ENCODE results near the gene MEGF9.

Gene MEGF9

DNA sequence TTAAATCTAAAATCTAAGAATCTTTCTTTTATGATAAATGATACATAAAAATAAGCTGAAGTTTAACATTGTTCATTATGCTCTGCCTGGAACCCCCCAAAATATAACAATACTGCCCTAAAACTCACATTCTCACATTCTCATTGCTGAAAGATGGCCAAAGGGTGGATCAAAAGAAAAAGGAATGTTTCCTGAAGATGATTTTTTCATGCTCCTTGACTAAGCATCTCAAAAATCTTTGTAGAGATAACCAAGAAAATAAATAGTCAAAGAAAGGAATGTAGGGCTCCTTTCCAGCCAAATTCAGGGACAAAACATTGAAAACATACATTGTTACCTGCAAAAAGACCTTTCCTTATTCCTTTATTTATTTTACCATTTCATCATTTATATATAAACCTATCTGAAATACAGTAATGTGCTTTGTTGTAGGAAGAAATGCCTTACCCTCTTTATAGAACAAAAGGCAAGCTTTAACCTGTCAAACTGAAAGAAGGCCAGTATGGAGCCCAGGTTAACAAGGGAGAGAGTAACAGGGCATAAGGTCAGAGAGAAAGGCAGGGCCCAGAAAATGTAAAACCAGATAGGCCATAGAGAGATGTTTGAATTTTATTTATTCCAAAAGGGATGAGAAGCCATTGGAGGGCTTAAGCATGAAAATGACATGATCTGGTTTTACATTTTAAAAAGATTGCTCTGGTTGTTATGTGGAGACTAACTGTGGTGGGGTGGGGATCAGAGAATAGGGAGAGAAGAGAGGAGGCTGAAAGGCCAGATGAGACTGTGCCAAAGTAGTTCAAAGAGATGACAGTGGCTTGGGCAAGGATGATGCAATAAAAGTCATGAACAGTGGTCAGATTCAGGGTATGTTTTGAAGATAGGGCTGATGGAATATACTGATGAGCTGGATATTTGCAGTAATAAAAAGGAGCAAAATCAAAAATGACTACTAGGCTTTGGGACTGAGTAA lies 97.0 kb downstream of the MEGF9 start:
- no peak for DNase-seq

DNA sequence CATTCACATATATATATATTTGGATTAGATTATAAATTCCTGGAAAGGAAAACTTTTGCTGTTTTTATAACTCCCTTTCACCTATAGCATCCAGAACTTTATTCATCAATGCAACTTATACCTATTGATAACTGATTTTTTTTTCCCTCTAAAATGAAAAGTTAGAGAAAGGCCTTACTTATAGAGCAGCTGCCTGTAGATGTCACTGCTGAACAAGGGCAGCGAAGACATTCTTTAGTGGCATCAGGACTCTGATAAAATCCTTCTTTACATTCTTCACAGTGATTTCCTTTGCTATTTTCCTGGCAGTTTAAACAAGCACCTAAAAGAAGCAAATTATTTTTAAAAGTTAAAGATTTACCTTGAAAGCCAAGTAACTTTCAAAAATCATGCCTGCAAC lies 102.1 kb downstream of the MEGF9 start:
- DNase-seq, result no peak

DNA sequence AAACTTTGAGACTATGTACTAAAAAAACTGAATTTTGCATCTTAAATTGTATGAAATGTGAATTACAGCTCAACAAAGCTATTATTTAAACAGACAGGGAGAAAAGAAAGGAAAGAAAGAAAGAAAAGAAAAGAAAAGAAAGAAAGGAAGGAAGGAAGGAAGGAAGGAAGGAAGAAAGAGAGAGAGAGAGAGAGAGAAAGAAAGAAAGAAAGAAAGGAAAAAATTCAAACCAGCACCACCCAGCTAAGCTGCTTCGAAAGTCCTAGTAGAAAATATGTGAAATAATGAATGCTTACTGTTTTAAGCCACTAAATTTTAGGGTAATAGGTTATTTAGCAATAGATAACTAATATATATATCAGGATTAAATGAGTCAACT lies 102.6 kb downstream of the MEGF9 start:
- DNase-seq, result no peak

DNA sequence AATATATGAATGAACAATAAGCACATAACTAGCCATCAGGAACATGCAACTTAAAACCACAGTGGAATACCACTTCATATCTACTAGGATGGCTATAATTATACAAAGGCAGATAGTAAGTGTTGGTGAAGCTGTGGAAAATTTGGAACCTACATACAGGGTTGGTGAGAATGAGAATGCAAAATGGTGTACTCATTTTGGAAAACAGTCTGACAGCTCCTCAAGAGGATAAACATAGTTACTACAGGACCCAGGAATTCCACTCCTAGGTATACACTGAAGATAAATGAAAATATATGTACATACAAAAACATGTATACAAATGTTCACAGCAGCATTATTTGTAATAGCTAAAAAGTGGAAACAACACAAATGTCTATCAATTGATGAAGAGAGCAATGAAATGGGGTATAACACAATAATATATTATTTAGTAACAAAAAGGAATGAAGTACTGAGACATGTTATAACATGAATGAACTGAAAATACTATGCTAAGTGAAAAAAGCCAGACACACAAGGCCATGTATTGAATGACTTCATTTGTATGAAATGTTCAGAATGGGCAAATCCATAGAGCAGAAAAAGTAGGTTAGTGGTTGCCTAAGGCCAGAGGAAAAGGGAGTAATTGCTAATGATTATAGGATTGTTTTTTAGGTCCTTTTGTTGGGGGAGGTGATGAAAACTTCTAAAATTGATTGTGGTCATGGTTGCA lies 103.1 kb downstream of the MEGF9 start:
- no peak for DNase-seq

DNA sequence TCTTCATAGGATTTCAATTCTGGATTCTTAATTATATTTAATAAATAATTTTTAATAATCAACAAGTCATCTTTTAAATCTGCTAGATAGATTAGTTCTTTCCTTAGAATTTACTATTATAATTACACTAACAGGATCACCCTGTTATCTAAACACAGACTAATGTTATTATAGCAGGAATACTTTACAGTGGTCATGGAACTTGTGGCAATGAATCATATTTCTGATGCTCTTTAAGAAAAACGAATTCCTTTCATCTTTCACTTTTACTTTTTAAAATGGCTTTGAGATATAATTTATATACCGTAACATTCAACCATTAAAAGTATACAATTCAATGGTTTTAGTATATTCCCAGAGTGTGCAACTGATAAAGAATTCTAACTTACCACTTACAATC lies 104.6 kb downstream of the MEGF9 start:
- DNase-seq, result no peak

DNA sequence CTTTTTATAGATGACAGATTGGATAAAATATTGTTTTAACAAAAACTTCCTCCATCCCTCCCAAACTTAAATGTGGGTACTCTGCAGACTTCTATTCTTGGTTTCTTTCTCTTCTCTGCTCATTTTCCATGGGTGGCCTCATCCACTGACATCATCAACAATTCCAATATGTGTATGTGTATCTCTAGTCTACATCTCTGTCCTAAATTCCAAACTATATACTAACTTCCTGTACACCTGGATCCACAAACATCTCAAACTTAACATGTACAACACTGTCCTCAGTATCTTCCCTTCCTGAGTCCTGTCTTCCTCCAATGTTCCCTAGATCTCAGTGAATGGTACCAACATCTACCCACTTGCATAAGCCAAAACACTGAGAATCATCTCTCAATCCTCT lies 105.8 kb downstream of the MEGF9 start:
- no peak for DNase-seq

DNA sequence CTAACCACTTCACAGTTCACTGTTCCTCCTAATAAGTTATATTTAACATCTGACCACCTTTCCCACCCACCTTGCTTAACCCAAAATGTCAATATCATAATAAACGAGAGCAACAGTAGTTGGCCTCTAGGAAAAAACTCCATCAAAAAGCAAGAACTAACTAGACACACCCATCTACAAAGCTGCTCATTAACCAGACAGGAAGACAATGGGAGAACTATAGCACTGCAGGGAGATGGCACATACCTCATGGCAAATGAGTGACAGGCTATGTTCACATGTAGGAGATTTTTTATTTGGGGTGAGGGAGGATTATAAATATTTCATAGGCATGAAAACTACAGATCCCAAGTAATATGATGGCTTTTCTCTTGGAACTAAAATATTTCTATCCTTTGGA lies 110.7 kb downstream of the MEGF9 start:
- no peak for DNase-seq

DNA sequence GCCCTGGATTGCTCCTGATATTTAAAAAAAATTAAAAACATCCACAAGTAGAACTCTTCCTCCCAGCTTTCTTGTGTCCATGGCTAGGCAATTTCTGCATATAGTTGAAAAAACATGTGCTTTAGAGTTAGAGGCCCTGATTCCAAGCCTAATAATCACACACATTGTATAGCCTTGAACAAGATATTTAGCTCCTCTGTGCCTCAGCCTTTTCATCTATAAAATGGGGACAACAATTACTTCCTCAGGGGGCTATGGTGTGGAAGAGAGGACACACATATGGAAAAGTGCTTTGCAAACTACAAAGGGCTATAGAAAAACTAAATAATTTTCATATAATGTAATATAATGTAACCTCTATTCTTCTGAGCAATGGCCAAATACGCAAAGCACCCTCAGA lies 111.3 kb downstream of the MEGF9 start:
- no peak for DNase-seq

DNA sequence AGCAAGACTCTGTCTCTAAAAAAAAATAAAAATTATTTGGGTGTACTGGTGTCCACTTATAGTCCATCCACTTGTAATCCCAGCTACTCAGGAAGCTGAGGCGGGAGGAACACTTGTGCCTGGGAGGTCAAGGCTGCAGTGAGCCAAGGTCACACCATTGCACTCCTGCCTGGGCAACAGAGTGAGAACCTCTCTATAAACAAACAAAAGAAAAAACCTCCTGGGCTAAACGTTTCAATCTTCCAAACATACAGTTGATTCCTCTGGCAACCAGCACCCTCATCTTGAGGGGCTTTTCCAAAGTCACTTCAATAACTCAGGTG lies 120.4 kb downstream of the MEGF9 start:
- DNase-seq, result no peak

DNA sequence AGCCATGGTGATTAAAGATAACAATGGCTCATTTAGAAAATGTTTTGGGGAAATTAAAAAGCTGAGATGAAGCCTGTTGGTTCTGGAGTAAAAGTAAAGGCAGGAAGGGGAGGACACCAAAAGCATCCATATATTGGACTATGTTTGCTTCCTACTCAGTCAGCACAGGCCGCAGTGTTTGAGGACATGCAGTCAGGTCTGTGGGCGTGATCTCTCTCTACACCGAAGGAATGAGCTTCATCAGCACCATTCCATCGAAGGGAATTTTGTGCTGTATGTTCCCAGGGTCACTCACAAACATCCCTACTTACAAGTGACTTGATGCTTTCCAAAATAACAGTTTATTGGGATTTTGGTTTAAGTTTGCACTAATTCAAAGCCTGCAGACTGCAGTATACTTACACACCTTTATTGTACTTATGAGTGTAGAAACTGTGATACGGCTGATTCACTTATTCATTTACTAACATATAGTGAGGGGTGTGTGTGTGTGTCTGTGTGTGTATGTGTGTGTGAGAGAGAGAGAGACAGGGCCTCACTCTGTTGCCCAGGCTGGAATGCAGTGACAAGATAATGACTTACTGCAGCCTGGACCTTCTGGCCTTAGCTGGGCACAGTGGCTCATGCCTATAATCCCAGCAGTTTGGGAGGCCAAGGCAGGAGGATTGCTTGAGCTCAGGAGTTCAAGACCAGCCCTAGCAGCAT lies 120.9 kb downstream of the MEGF9 start:
- DNase-seq, result no peak

DNA sequence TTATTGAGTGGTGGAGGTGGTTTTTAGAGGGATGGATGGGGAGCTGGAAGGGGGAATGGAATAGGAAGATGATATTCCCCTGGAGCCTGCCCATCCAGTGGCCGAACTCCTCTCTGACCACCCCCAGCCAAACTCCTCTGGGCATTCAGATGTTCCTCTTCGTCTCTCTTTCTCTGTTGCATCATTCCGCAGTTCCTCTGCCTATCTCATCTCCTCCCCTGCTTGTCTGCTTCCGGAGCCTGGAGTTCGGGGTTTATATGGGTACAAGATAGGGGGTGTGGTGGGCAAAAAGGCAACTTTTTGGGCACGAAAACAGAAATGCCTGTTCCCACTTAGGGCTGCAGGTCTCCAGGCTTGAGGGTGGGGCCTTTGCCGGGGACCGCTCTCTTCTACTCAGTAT lies 122.1 kb downstream of the MEGF9 start:
- DNase-seq, result no peak

DNA sequence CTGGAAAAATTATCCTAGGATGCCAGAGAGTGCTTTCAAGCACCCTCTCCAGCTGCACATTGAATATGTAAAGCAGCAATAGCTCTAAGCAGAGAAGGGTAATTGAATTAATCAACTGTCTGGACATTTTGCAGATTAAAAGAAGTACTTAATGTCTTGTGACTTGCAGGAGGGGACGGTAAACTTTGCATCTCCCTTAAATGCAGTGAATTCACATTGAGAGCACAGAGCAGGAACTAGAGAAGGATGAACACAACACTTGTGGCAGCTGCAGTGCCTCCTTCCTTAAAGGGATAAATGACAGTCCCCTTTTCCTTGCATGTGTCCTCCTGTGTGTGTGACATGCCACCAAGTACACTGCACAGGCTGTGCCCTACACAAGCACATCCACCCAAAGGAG lies 126.9 kb downstream of the MEGF9 start:
- DNase-seq, result no peak

DNA sequence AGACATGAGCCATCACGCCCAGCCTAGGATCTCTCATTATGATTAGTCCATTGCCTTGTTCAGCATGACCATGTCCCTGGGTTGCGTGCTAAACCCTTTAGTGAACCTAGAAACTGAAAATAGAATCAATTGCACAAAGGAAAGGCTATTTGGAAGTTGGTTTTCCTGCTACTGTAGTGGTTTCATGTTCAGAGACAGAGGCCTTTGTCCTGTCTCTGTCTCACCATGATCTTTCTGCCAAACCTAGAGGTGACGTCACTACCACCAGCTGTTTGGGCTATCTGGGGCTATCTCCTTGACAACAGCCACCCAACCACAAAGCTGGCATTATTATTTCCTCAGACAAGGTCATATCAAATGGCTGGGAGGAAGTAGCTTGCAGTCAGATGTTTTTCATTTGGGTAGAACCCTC lies 130.3 kb downstream of the MEGF9 start:
- no peak for DNase-seq

DNA sequence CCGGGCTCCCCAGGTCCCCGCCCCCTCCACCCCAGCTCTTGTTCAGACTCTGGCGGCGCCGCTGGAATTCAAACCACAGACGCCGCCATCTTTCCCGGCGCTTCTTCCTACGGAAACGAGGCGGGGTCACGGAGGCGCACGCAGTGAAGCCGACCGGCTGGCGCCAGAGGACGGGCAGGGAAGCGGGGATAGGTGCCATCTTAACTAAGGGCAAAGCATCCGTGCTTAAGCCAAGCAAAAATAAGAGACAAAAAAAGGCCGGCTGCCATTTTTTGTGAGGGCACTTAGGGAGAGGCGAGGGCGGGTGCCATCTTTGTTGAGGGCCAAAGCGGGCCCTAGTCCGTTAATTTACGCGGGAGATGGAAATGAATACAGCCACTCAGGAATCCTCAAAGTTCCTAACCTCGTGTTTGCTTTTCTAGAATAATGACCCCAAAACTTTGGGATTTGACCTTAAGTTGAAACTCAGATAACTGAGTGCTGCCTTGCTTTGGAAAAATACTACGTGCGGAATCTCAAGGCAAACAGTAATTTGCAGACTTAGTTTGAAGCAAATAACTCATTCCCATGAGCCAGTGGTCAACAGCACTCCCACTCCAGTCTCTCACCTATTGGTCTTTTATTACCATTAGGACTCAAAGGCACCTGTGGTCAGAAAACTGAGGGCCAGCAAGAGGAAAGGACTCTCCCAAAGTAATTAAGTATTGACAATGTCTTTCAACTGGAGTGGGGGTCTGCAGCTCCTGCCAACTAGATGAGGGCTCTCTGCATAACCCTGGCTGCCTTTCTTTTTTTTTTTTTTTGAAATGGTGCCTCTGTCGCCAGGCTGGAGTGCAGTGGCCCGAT lies 134.0 kb downstream of the MEGF9 start, which contains the start of gene CDK5RAP2:
Gene CDK5RAP2 (minus strand): TSS at position 117 of the 846 bp plus-strand sequence. CDS start 189 bp downstream, outside the sequence.
- DNase-seq, result peak; percentile 87

DNA sequence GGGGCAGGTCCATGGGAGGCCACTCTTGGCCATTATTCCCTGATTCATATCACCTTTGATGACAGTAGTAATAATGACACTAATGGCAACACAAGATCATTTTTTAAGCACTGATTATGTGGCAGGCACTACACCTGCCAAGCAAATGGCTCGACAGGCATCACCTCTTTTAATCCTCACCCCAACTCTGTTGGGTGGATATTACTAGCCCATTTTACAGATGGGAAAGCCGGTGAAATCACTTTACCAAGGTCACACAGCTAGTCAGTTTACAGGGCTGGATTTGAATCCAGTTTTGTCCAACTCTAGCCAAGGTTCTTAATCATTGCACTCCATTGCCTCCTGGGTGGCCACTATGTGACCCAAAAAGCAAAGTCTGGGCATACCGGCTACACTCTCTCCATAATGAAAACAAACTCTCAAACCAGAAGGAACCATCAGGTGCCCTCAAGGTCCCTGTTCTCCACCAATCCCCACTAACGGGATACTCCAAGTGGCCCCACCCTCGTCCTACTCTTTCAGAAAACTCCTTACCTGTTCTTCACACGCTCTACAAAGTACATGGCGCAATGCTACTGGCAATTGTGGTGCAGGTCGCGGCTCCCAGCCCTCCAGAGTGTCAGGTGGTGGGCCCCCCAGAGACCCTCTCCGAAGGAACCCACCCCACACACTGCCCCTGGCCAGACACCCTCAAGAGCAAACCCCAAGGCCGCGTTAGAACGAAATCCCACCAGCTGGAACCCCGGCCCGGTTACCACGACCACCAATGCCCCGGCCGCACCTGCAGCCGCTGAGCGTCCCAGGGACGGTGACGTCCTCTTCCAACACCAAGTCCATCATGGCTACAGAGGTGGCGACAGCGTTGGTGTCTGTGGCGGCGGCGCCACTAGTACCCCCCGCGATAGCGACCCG lies 134.9 kb downstream of the MEGF9 start:
- no peak for DNase-seq

DNA sequence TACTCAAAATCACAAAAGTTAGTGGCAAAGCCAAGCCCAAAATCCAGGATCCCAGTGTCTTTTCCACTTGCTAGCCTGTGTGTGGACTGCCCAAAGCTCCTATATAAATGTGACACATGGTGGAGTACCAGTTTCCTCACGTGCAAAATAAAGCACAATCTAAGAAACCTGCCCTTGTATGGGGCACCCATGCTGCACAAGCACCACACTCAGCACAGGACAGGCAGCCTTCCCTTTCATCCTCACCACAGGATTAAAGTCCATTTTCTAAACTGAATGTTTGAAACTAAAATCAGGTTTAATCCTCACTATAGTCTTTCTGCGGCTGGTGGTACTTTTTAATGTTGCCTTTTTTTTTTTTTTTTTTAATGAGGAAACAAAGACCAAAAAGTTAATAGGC lies 139.8 kb downstream of the MEGF9 start:
- DNase-seq, result no peak

DNA sequence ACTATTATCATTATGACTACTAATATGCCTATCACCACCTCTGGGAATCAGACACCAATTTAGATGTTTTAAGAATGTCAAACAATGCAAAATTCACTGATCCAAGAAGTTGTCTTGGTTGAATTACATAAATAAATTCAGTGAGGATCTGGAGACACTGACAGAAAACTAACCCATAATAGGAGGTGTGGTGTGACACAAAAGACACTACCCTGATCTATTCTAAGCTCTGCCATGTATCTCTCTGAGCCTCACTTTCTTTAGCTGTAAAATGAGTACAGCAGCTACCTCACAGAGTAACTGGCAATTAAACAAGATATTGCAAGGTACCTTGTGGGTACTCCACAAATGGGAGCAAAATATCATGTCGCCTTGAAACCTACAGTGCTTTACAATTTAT lies 141.8 kb downstream of the MEGF9 start:
- no peak for DNase-seq

DNA sequence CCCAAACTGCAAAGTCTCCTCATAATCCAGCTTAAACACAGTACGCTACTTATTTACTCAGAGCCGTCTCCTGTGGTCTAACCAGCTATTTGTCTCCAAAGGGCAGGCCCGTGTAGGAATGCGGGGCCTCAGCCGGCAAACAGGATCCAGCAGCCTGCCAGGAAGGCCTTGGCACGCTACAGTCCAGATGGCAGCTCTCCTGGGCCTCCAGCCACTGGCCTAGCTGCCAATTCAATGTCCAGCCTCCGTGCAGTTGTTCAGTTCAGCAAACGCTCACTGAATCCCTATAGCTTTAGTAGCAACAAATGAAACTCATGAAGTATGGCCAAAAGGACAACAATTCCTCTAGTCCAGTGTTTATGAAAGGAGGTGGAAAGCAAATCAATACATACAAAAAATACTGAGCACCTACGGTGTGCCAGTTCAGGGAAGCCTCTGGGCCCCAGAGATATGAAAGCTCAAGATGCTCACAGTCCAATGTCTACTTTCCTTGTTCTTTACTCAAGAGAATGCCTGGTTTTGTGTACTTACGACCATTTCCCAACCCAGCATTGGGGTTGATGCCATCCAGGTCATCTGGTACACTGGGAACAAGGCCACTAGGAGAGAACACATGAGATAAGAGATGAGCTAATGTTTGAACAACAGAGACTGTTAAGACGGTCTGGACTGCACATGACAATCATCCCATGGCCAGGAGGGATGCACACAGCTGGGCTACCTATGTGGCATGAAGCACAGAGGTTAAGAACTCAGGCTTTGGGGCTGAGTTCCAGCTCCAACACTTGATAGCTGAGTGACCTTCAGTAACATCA lies 142.6 kb downstream of the MEGF9 start:
- no peak for DNase-seq

DNA sequence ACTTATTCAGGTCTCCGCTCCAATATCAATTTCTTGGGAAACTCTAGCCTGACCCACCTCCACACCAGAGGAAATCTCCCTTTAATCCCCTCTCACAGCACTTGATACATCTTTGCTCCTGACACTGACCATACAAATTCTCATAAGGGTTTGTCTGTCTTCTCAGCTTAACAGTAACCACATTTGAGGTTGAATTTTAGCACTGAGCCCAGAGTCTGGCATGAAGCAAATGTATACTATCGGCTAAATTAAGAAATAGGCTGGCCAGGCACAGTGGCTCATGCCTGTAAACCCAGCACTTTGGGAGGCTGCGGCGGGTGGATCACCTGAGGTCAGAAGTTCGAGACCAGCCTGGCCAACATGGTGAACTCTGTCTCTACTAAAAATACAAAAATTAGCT lies 144.0 kb downstream of the MEGF9 start:
- DNase-seq, result no peak

DNA sequence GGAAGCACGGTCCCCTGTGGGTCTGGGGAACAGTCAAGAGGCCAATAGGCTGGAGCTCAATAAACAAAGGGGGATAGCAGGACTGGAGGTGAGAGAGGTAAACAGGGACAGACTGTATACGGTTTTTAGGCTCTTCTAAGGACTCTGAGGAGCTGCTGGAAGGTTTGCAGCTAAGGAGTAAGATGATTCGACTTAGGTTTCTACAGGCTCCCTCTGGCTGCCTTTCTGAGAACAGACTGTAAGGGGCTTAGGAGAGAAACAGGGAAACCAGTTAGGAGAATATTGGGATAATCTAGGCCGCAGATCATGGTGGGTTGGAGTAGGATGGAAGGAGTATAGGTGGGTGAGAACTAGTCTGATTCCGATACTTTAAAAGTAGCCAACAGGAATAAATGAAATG lies 144.7 kb downstream of the MEGF9 start:
- DNase-seq, result no peak

DNA sequence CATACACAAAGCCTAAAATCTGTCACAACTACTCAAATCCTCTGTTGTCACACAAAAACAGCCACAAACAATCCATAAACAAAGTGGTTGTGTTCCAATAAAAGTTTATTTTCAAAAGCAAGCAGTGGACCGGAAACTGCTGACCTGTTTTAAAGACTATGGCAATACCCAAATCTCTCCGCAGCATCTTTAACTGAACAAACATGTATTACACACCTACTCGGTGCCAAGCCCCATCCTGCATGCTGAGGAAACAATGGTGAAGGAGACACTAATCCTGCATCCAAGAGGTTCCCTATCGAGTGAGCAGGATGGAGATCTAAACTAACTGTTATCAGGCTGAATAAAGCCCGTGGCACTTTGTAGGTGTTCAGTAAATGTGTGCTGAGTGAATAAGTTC lies 145.5 kb downstream of the MEGF9 start:
- DNase-seq, result no peak
